Measurements from ENCODE around the gene CDC42BPB. TPM values are rescaled to one million over a fixed set of nuclear protein-coding genes. Genes with fewer than 3 reads are reported as not detected.
A peak's percentile ranks its signal among the peaks of the same experiment; 100 is the strongest.

The CDC42BPB gene
- total and polyA plus RNA-seq, 2 of the 4 experiments (the other 2 are of a cell fraction): 49.1 to 81.4 TPM

DNA sequence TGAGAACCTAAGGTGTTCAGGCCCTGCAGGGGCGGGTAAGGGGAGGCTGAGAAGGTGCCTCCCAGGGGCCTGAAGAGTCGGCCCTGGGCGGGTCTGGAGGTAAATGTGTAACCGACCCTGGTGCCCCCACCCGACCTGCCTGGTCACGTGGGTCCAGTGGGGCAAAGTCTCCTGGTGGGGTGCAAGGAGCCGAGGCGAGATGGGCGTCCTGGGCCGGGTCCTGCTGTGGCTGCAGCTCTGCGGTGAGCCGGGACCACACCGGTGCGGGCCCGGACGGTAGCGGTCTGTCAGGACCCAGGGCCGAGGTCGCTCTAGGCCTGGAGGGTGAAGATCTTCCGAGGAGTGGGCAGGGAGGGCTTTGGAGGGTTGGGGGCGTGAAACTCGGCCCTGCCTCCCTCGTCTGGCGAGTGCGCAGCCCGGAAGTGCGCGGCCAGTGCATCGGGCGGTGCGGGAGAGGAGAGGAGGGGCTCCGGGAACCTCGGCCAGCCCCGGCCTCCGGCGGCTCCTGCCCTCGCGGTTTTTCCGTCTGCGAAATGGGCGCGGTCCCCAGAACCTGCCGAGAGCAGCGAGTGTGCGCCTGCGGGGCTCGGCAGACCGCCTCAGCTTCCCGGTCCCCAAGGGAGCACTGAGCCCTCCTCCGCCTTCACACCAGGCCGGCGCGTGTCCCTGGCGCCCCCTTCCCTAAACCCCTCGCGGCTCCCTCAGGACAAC is 134.7 kb downstream of the CDC42BPB start, which contains the start of gene AMN:
AMN (plus strand) TSS at position 174 of the 711 bp plus-strand sequence; CDS start at position 200, 26 bp downstream.
- Histone ChIP-seq H3K27ac (ENCODE audit: insufficient read depth, low read length) (no peak within 1 kb of the TSS), H4K91ac (ENCODE audit: insufficient read depth, low read depth, low read length) (no peak within 1 kb of the TSS), H2BK5ac (ENCODE audit: low read depth, low read length, poor library complexity, severe bottlenecking) (no peak within 1 kb of the TSS), H3K79me1 (ENCODE audit: low read depth in 1 of 2, low read length in 2 of 2) (no peaks in the 10 kb centered on the region), H3K4me1 (ENCODE audit: control insufficient read depth, insufficient read depth, low read length) (no peaks in the 10 kb centered on the region; the same call in 1 of the 2 replicates), H3K4me3 (ENCODE audit: insufficient read depth, low read depth, low read length) (peak within 1 kb of the TSS; percentile 17; the same call in 1 of the 2 replicates), H3K23ac (ENCODE audit: low read depth, low read length) (no peak within 1 kb of the TSS), H2AFZ (replicated peaks; ENCODE audit: low read length, poor library complexity) (peak within 1 kb of the TSS; percentile 72), H2BK120ac (ENCODE audit: low read depth, low read length) (no peak within 1 kb of the TSS), H4K5ac (ENCODE audit: low read depth, low read length) (no peak within 1 kb of the TSS), H3K14ac (replicated peaks; ENCODE audit: low read depth, low read length) (no peak within 1 kb of the TSS), H2BK20ac (ENCODE audit: low read depth, low read length) (no peak within 1 kb of the TSS), H3K56ac (ENCODE audit: extremely low read depth, insufficient read depth, low read length) (no peak within 1 kb of the TSS), H3K4ac (ENCODE audit: low read depth, low read length) (no peak within 1 kb of the TSS), H4K20me1 (ENCODE audit: insufficient read depth, low read length) (no peaks in the 10 kb centered on the region), H3K4me2 (ENCODE audit: low read depth, low read length) (peak within 1 kb of the TSS; percentile 40; the same call in 1 of the 2 replicates), H3K9me3 (ENCODE audit: control insufficient read depth, insufficient read depth, low read length) (peaks cover 2% of the 10 kb centered on the region; the same call in 1 of the 2 replicates), H2BK15ac (ENCODE audit: low read depth, low read length) (no peak within 1 kb of the TSS), H2AK9ac (replicated peaks; ENCODE audit: low read depth, low read length, poor library complexity) (peak within 1 kb of the TSS; percentile 65), H3K9ac (ENCODE audit: low read depth, low read length) (no peak within 1 kb of the TSS), H3K36me3 (ENCODE audit: control insufficient read depth, insufficient read depth, low read length) (no peaks in the 10 kb centered on the region), H2AK5ac (ENCODE audit: low read depth, low read length) (no peak within 1 kb of the TSS), H3K9me1 (ENCODE audit: insufficient read depth, low read length) (0 out of 2 replicates have a peak, but pooled peaks cover 3% of the 10 kb centered on the region), H4K8ac (ENCODE audit: low read depth in 2 of 2, low read length in 2 of 2) (no peak within 1 kb of the TSS), H3K27me3 (ENCODE audit: control insufficient read depth, insufficient read depth, low read length) (peaks cover 54% of the 10 kb centered on the region), H3K18ac (ENCODE audit: low read depth, low read length) (no peak within 1 kb of the TSS)
- in situ Hi-C loops (cut with MboI; ENCODE audit: low sequenced_read_pairs) (no loop called here), intact Hi-C loops (cut with micrococcal nuclease) (no loop called here), dilution Hi-C loops (cut with HindIII; ENCODE audit: low sequenced_read_pairs, unreplicated experiment) (no loop called here)
- POLR2A ChIA-PET (ENCODE audit: unreplicated experiment): no interaction called here
- TF ChIP-seq POLR2A (IDR thresholded peaks at IDR 0.05; ENCODE audit: low read depth, low read length): no peak
- ATAC-seq (ENCODE audit: low read depth) (peak; percentile 16), DNase-seq (no peak)
- WGBS, 2 experiments (ENCODE audit: extremely low coverage in 2 of 2, insufficient read length in 1 of 2): 8% methylated on average over 25 of the region's 56 CpGs; no CpG with 5 or more reads in 1 of the 2 experiments
- no TSS peak for BruUV-seq (replicated peaks)
- CTCF ChIA-PET: no interaction called here
